Inflammatory macrophage treated with lipopolysaccharide for 4 hours (primary cell): ENCODE data around the gene PCDHB5.
A peak's percentile ranks its signal among the peaks of the same experiment; 100 is the strongest.
"Not testable (repeated sequence)": the region's sequence is repeated elsewhere in the genome, so short reads cannot be mapped to it uniquely, and the experiment has no call there.

ENCODE experiments used
- DNase-seq: peaks from one replicate; pipeline ENCODE4 v3.0.0-alpha.2; 2020

PCDHB5 gene

DNA sequence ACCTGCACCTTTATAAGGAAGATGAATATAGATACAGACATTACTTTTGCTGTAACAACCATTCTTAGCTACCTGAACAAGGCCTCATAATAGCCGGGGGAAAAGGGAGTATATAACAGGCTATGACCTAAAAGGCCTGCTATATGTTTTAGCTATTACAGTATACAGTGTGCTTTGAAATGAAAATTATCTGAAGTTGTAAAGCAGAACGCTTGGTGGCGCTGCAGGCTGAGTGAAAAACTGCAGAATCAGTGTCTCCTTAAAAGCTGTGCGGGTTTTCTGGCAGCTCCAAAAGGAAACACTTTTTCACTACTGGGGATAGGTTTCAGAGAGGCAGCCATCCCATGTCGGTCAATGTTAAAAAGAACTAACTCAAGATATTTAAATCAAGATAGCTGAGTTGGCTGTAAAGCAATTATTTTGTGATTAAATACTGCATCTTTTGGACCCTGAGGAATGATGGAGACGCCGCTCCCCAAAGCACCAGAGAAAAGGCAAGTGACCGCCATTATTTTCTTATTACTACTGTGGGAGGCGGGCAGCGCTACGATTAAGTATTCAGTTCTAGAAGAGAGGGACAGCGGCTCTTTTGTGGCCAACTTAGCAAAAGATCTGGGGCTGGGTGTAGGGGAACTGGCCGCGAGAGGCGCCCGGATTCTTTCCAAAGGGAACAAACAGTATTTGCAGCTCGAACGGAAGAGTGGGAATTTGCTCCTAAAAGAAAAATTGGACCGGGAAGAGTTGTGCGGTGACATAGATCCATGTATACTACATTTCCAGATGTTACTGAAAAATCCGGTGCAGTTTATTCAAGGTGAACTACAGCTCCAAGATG lies 20.8 kb downstream of the PCDHB5 start:
- DNase-seq: no peak

DNA sequence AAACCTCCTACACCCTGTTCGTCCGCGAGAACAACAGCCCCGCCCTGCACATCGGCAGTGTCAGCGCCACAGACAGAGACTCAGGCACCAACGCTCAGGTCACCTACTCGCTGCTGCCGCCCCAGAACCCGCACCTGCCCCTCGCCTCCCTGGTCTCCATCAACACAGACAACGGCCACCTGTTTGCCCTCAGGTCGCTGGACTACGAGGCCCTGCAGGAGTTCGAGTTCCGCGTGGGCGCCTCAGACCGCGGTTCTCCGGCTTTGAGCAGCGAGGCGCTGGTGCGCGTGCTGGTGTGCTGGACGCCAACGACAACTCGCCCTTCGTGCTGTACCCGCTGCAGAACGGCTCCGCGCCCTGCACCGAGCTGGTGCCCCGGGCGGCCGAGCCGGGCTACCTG lies 22.4 kb downstream of the PCDHB5 start:
- DNase-seq: not testable (repeated sequence)

DNA sequence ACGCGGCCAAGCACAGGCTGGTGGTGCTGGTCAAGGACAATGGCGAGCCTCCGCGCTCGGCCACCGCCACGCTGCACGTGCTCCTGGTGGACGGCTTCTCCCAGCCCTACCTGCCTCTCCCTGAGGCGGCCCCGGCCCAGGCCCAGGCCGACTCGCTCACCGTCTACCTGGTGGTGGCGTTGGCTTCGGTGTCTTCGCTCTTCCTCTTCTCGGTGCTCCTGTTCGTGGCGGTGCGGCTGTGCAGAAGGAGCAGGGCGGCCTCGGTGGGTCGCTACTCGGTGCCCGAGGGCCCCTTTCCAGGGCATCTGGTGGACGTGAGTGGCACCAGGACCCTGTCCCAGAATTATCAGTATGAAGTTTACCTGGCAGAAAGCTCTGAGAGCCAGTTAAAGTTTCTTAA lies 22.9 kb downstream of the PCDHB5 start:
- not testable (repeated sequence) for DNase-seq

DNA sequence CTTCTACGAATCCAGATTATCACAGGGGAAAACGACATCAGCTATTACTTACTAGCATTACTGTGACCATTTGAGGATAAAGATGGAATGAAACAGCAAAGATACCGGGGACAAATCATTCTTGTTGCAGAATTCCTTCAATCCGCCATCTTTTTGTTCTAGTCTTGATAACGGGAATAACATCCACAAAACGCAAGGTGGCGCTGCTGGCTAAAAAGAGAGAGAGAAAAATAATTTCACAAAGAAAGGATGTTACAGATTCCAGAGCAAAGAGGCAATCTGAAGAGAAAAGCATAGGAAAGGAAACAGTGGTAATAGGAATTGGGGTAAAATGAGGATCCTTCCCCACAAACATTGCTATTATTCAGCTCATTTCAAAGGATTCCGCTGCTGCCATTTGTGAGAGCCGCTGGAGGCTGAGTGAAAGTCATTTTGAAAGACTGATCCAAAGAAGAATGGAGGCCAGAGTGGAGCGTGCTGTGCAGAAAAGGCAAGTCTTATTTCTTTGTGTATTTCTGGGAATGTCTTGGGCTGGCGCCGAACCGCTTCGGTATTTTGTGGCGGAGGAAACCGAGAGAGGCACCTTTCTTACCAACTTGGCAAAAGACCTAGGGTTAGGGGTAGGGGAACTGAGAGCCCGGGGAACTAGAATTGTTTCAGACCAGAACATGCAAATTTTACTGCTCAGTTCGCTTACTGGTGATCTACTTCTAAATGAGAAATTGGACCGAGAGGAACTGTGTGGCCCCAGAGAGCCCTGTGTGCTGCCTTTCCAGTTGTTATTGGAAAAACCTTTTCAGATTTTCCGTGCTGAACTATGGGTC lies 37.6 kb downstream of the PCDHB5 start, which contains the start of gene PCDHB7:
PCDHB7 (plus strand) TSS at position 264 of the 824 bp plus-strand sequence; CDS start at position 456, 192 bp downstream.
- no peak for DNase-seq

DNA sequence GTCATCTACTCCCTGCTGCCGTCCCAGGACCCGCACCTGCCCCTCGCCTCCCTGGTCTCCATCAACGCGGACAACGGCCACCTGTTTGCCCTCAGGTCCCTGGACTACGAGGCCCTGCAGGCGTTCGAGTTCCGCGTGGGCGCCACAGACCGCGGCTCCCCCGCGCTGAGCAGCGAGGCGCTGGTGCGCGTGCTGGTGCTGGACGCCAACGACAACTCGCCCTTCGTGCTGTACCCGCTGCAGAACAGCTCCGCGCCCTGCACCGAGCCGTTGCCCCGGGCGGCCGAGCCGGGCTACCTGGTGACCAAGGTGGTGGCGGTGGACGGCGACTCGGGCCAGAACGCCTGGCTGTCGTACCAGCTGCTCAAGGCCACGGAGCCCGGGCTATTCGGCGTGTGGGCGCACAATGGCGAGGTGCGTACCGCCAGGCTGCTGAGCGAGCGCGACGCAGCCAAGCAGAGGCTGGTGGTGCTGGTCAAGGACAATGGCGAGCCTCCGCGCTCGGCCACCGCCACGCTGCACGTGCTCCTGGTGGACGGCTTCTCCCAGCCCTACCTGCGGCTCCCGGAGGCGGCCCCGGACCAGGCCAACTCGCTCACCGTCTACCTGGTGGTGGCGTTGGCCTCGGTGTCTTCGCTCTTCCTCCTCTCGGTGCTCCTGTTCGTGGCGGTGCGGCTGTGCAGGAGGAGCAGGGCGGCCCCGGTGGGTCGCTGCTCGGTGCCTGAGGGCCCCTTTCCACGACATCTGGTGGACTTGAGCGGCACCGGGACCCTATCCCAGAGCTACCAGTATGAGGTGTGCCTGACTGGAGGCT lies 39.5 kb downstream of the PCDHB5 start:
- not testable (repeated sequence) for DNase-seq

DNA sequence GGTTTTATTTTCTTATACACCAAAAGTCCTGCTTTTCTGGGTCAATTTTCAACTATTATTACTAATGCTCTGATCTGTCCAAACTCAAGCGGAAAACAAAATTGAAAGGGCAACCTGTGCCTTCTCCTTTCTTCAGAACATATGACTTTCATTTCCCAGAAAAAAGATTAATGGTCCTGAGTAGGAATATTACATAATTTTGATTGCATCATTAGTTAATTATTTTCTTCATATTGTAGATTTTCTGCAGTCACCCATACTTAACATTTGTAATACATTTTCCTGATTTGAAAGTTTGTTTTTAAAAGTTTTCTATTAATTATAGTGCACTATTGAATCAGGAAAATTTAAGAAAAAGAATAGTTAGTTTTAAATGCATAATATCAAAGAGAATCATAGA lies 40.9 kb downstream of the PCDHB5 start:
- DNase-seq: peak; percentile 1

DNA sequence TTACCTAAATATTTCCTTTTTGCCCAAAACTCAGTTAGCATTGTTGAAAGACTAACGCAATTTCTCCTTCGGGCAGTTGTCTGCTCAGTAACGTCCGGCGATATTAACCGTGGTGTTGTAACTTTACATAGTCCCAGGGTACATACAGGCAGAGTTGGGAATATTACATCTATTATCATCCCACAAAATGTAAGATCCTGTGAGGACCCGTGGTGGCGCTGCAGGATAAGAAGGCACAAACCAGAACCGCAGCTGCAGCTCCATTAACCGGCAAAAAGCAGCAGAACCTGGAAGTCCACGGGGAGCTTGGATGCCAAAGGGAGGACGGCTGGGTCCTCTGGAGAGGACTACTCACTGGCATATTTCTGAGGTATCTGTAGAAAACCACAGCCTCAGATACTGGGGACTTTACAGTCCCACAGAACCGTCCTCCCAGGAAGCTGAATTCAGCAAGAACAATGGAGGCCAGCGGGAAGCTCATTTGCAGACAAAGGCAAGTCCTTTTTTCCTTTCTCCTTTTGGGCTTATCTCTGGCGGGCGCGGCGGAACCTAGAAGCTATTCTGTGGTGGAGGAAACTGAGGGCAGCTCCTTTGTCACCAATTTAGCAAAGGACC lies 42.7 kb downstream of the PCDHB5 start, which contains the start of gene PCDHB8:
PCDHB8 (plus strand) TSS at position 214 of the 615 bp plus-strand sequence; CDS start at position 459, 245 bp downstream.
- DNase-seq: not testable (repeated sequence)

DNA sequence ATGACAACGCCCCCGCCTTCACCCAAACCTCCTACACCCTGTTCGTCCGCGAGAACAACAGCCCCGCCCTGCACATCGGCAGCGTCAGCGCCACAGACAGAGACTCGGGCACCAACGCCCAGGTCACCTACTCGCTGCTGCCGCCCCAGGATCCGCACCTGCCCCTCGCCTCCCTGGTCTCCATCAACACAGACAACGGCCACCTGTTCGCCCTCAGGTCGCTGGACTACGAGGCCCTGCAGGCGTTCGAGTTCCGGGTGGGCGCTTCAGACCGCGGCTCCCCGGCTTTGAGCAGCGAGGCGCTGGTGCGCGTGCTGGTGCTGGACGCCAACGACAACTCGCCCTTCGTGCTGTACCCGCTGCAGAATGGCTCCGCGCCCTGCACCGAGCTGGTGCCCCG lies 44.4 kb downstream of the PCDHB5 start:
- not testable (repeated sequence) for DNase-seq

DNA sequence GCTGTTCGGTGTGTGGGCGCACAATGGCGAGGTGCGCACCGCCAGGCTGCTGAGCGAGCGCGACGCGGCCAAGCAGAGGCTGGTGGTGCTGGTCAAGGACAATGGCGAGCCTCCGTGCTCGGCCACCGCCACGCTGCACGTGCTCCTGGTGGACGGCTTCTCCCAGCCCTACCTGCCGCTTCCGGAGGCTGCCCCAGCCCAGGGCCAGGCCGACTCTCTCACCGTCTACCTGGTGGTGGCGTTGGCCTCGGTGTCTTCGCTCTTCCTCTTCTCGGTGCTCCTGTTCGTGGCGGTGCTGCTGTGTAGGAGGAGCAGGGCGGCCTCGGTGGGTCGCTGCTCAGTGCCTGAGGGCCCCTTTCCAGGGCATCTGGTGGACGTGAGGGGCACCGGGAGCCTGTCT lies 44.9 kb downstream of the PCDHB5 start:
- DNase-seq: not testable (repeated sequence)

DNA sequence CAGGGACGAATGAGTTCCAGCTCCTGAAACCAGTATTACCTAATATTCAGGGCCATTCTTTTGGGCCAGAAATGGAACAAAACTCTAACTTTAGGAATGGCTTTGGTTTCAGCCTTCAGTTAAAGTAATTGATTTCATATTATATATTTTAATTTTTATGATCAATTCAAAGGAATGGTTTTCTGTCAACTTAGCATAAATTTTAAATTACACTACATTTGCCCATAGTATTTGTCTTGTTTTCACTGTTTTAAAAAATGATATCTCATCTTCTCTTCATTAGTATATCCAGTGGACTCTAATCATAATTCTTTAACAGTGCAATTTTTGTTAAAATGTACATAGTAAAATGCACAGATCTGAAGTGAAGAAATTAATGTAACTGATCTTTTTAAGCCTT lies 45.3 kb downstream of the PCDHB5 start:
- no peak for DNase-seq

DNA sequence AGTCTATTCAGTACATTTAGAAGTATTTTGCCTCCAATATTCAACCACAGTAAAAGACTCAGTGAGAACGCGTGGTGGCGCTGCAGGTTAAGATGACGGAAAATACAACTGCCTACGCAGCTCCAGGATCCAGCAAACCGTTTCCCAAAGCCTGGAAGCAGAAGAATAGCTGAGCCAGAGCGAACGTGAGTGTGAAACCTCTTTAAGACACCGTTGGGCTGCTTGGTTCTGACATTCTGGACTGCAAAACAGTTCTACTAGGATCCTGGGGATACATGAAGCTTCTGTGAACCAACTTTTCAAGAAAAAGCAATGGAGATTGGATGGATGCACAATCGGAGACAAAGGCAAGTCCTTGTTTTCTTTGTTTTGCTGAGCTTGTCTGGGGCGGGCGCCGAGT lies 47.2 kb downstream of the PCDHB5 start, which contains the start of gene PCDHB16:
PCDHB16 (plus strand) TSS at position 140 of the 400 bp plus-strand sequence; CDS start at position 313, 173 bp downstream.
- no peak for DNase-seq

DNA sequence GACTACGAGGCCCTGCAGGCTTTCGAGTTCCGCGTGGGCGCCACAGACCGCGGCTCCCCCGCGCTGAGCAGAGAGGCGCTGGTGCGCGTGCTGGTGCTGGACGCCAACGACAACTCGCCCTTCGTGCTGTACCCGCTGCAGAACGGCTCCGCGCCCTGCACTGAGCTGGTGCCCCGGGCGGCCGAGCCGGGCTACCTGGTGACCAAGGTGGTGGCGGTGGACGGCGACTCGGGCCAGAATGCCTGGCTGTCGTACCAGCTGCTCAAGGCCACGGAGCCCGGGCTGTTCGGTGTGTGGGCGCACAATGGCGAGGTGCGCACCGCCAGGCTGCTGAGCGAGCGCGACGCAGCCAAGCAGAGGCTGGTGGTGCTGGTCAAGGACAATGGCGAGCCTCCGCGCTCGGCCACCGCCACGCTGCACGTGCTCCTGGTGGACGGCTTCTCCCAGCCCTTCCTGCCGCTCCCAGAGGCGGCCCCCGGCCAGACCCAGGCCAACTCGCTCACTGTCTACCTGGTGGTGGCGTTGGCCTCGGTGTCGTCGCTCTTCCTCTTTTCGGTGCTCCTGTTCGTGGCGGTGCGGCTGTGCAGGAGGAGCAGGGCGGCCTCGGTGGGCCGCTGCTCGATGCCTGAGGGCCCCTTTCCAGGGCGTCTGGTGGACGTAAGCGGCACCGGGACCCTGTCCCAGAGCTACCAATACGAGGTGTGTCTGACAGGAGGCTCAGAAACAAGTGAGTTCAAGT lies 49.3 kb downstream of the PCDHB5 start:
- DNase-seq: not testable (repeated sequence)

DNA sequence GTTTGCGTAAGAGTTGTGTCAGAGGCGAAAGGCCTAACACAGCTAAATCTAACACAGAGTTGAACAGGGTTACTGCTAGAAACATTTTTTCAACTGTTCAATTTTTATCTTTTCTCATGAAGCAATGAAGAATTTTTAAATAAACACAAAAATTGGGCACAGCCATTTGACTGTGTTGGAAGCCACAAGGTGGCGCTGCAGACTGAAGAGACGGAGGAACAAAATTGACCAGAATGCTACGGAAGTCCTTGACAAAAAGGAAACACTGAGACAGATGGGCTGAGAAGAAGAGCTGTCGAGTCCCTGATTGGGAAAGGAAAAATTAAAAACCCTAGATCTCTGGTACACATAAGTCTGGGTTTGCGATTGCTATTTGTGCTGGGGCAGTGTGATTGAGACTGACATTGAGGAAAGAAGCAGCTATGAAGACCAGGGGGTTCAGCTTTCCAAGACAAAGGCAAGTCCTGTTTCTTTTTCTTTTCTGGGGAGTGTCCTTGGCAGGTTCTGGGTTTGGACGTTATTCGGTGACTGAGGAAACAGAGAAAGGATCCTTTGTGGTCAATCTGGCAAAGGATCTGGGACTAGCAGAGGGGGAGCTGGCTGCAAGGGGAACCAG lies 52.0 kb downstream of the PCDHB5 start, which contains the start of gene PCDHB9:
PCDHB9 (plus strand) TSS at position 265 of the 616 bp plus-strand sequence; CDS start at position 423, 158 bp downstream.
- no peak for DNase-seq
